NCI-H2081 treated with DMSO at 0.1 percent for 48 hours (cell line): Measurements from ENCODE around the gene CLEC19A.

Source experiments
- DNase-seq: peaks from one replicate; lab custom pipeline; 2025; lab: John Stamatoyannopoulos, UW

The CLEC19A gene

GRCh38 chr16:19328364-19328763 lies 42.8 kb downstream of the CLEC19A start:
- no peak for DNase-seq

GRCh38 chr16:19329932-19330331 lies 44.4 kb downstream of the CLEC19A start:
- DNase-seq = no peak

GRCh38 chr16:19330841-19331397 lies 45.4 kb downstream of the CLEC19A start:
- DNase-seq = no peak

GRCh38 chr16:19331794-19332193 lies 46.3 kb downstream of the CLEC19A start:
- DNase-seq = no peak

GRCh38 chr16:19338335-19338734 lies 52.8 kb downstream of the CLEC19A start:
- DNase-seq = no peak

- no peak for DNase-seq
These were observed 58.8 kb downstream of the CLEC19A start for GRCh38 chr16:19344224-19344801.

GRCh38 chr16:19344980-19345379 lies 59.4 kb downstream of the CLEC19A start:
- no peak for DNase-seq

GRCh38 chr16:19346335-19346922 lies 60.9 kb downstream of the CLEC19A start:
- no peak for DNase-seq

GRCh38 chr16:19348125-19348524 lies 62.6 kb downstream of the CLEC19A start:
- no peak for DNase-seq

- no peak for DNase-seq
These were observed 63.2 kb downstream of the CLEC19A start for GRCh38 chr16:19348578-19349315.

GRCh38 chr16:19354371-19354770 lies 68.8 kb downstream of the CLEC19A start:
- no peak for DNase-seq

GRCh38 chr16:19356024-19356952 lies 70.8 kb downstream of the CLEC19A start:
- DNase-seq = no peak

- DNase-seq = no peak
These were observed 74.0 kb downstream of the CLEC19A start for GRCh38 chr16:19359556-19359955.
